ENCODE results near the gene PRDM11.

DNA sequence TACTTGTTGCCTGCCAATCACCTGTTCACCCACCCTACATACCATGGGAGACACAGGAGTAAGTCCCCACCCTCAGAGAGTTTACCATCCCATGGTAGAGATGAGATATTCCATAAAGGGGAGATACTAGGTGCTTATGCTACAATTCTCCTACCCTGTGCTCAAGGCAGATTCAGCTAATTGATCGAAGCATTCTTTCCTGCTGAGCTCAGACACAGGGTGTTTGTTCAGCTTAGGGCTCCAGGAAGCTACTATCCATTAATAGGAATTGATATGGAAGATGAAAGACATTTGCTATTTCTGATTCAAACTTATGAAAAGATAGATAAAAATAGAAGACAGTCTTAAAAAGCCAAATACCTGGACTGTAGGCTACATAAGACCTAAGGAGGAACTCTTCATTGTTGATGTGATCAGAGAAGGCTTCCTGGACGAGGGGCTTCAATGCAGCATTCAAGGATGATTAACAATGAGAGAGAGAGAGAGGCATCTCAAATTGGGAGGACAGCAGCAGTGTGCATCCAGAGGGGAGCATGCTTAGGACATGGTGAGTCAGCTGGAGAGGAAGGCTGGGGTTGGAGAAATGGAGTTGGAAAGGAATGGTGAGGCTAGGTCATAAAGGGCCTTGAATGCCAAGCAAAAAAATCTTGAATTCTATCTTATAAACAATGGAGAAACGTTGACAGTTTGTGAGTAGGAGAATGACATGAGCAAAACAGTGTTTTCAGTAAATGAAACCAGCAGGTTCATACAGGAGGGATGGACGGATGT is 124.7 kb downstream of the PRDM11 start:
- TF ChIP-seq CTCF (IDR thresholded peaks at IDR 0.05) (no peak), POLR2A (IDR thresholded peaks at IDR 0.05) (no peak)
